ENCODE results near the gene KRT14. TPM values are rescaled to one million over a fixed set of nuclear protein-coding genes. Genes with fewer than 3 reads are reported as not detected.

KRT14 gene
- total RNA-seq, 2 experiments from 2014 or later = 0.82 TPM; not detected in 1

GRCh38 chr17:41534899-41535546 lies 51.7 kb downstream of the KRT14 start:
- Histone ChIP-seq H2AFZ (ENCODE audit: low read length) (no peak overlapping the region), H3K4me1 (ENCODE audit: insufficient read depth, low read length, poor library complexity, severe bottlenecking) (no peaks in the 10 kb centered on the region), H3K9me2 (ENCODE audit: insufficient read depth, low read length) (no peaks in the 10 kb centered on the region), H4K20me1 (ENCODE audit: insufficient read depth, low read length) (no peaks in the 10 kb centered on the region), H3K4me2 (ENCODE audit: low read length) (no peak overlapping the region), H3K36me3 (ENCODE audit: insufficient read depth, low read length) (no peaks in the 10 kb centered on the region), H3K79me2 (ENCODE audit: insufficient read depth, low read depth, low read length) (no peaks in the 10 kb centered on the region), H3K4me3 (ENCODE audit: low read depth, low read length, poor library complexity, severe bottlenecking) (no peak overlapping the region), H3K27ac (ENCODE audit: low read depth, low read length, poor library complexity, severe bottlenecking) (no peak overlapping the region), H3K9me3 (ENCODE audit: low read length) (no peaks in the 10 kb centered on the region)
- BruUV-seq (replicated peaks) = no TSS peak
- POLR2A ChIA-PET = interaction anchor here (0.6 kb wide), 1 partner anchor 56 kb away, joined by 3 read pairs; no protein-coding TSS in a partner anchor
- CTCF ChIA-PET (ENCODE audit: unreplicated experiment) = no interaction called here
- TF ChIP-seq CTCF (conservative IDR thresholded peaks at IDR 0.05; ENCODE audit: low read length) = no peak
- DNase-seq (ENCODE audit: low spot score) = no peak
- intact Hi-C loops (cut with micrococcal nuclease; ENCODE audit: unreplicated experiment) = no loop called here

GRCh38 chr17:41533613-41534012 lies 53.1 kb downstream of the KRT14 start:
- no peaks in the 10 kb centered on the region for H3K36me3 ChIP-seq (ENCODE audit: insufficient read depth, low read length)
- H3K79me2 ChIP-seq (ENCODE audit: insufficient read depth, low read depth, low read length) = no peaks in the 10 kb centered on the region
- no peak for DNase-seq (ENCODE audit: low spot score)
- no peak for TF ChIP-seq CTCF (conservative IDR thresholded peaks at IDR 0.05; ENCODE audit: low read length)
- TF ChIP-seq EZH2phosphoT487 (IDR thresholded peaks at IDR 0.05; ENCODE audit: borderline replicate concordance, low read depth, low read length) = no peak
- no peak overlapping the region for H3K4me3 ChIP-seq (ENCODE audit: low read depth, low read length, poor library complexity, severe bottlenecking)
- intact Hi-C loops (cut with micrococcal nuclease; ENCODE audit: unreplicated experiment) = no loop called here
- no peak overlapping the region for H3K27ac ChIP-seq (ENCODE audit: low read depth, low read length, poor library complexity, severe bottlenecking)
- ChIA-PET CTCF (ENCODE audit: unreplicated experiment) (no interaction called here), POLR2A (no interaction called here)
- no peak overlapping the region for H2AFZ ChIP-seq (ENCODE audit: low read length)
- no peaks in the 10 kb centered on the region for H3K4me1 ChIP-seq (ENCODE audit: insufficient read depth, low read length, poor library complexity, severe bottlenecking)
- H4K20me1 ChIP-seq (ENCODE audit: insufficient read depth, low read length) = no peaks in the 10 kb centered on the region
- H3K4me2 ChIP-seq (ENCODE audit: low read length) = no peak overlapping the region
- BruUV-seq (replicated peaks) = no TSS peak
- no peaks in the 10 kb centered on the region for H3K9me3 ChIP-seq (ENCODE audit: low read length)
- no peaks in the 10 kb centered on the region for H3K9me2 ChIP-seq (ENCODE audit: insufficient read depth, low read length)

GRCh38 chr17:41532947-41533570 lies 53.6 kb downstream of the KRT14 start:
- no peaks in the 10 kb centered on the region for H3K9me3 ChIP-seq (ENCODE audit: low read length)
- no peaks in the 10 kb centered on the region for H3K4me1 ChIP-seq (ENCODE audit: insufficient read depth, low read length, poor library complexity, severe bottlenecking)
- no peaks in the 10 kb centered on the region for H3K9me2 ChIP-seq (ENCODE audit: insufficient read depth, low read length)
- H3K36me3 ChIP-seq (ENCODE audit: insufficient read depth, low read length) = no peaks in the 10 kb centered on the region
- TF ChIP-seq CTCF (conservative IDR thresholded peaks at IDR 0.05; ENCODE audit: low read length) (no peak), EZH2phosphoT487 (IDR thresholded peaks at IDR 0.05; ENCODE audit: borderline replicate concordance, low read depth, low read length) (no peak)
- H4K20me1 ChIP-seq (ENCODE audit: insufficient read depth, low read length) = no peaks in the 10 kb centered on the region
- H3K79me2 ChIP-seq (ENCODE audit: insufficient read depth, low read depth, low read length) = no peaks in the 10 kb centered on the region
- no TSS peak for BruUV-seq (replicated peaks)
- H3K27ac ChIP-seq (ENCODE audit: low read depth, low read length, poor library complexity, severe bottlenecking) = no peak overlapping the region
- ChIA-PET CTCF (ENCODE audit: unreplicated experiment) (no interaction called here), POLR2A (interaction anchor here (0.8 kb wide), 1 partner anchor 135 kb away, joined by 4 read pairs; no protein-coding TSS in a partner anchor)
- no peak overlapping the region for H3K4me3 ChIP-seq (ENCODE audit: low read depth, low read length, poor library complexity, severe bottlenecking)
- intact Hi-C loops (cut with micrococcal nuclease; ENCODE audit: unreplicated experiment) = no loop called here
- DNase-seq (ENCODE audit: low spot score) = no peak
- H2AFZ ChIP-seq (ENCODE audit: low read length) = no peak overlapping the region
- no peak overlapping the region for H3K4me2 ChIP-seq (ENCODE audit: low read length)
